Endothelial cell of umbilical vein (primary cell): ENCODE results near the gene WDR31. TPM values are rescaled to one million over a fixed set of nuclear protein-coding genes. Genes with fewer than 3 reads are reported as not detected.

Experiments
- BruUV-seq: library from RNA; stranded (reverse); fragments of 400-500 nt; replicated peaks from 2 replicates; lab custom pipeline; 2021; lab: Mats Ljungman, UMichigan
- CTCF ChIA-PET: fragments of 300-600, 350-600 bp; sonication (Branson Sonifier 250); formaldehyde crosslinking; loops from one replicate; lab custom pipeline; 2021; ENCODE audit warnings: antibody characterized with exemption, inconsistent platforms; lab: Charles Lee
- POLR2A ChIA-PET: fragments of 300-600, 350-600 bp; sonication (Branson Sonifier 250); formaldehyde crosslinking; loops from one replicate; lab custom pipeline; 2021; ENCODE audit warnings: antibody characterized with exemption, inconsistent platforms; lab: Charles Lee
- DNase-seq: peaks from one replicate; pipeline ENCODE4 v3.0.0-alpha.2; 2011; ENCODE audit warnings: low read depth, low spot score
- FAIRE-seq: peaks from 2 replicates; lab custom pipeline; 2011; peaks lifted over from hg19 to GRCh38; lab: Jason Lieb, UNC
- H2AFZ ChIP-seq: 2 replicates; pipeline ENCODE4 v1.6.0; 2012; ENCODE audit warnings: low read depth, low read length, control low read depth, inconsistent platforms
- H3K27ac ChIP-seq: 2 replicates; pipeline ENCODE4 v1.5.1; 2011; ENCODE audit warnings: low read depth, mild to moderate bottlenecking, control low read depth, low read length, moderate library complexity; ENCODE audit not compliant: insufficient read depth
- H3K27me3 ChIP-seq, 2 experiments: 2 replicates each; pipeline versions ENCODE4 v1.6.0 to v1.6.1; 2011; ENCODE audit warnings: low read length in 2 of 2, mixed read lengths in 1 of 2; ENCODE audit not compliant: control insufficient read depth in 2 of 2, insufficient read depth in 2 of 2
- H3K36me3 ChIP-seq, 2 experiments: 2 replicates in 1 of 2; 3 replicates in 1 of 2; pipeline ENCODE4 v1.5.1; 2011; ENCODE audit warnings: low read length in 2 of 2, mild to moderate bottlenecking in 1 of 2, moderate library complexity in 1 of 2; ENCODE audit not compliant: control insufficient read depth in 2 of 2, insufficient read depth in 2 of 2; ENCODE audit errors: extremely low read depth in 1 of 2
- H3K4me1 ChIP-seq: 3 replicates; pipeline ENCODE4 v1.5.1; 2011; ENCODE audit warnings: mild to moderate bottlenecking, low read length; ENCODE audit not compliant: control insufficient read depth, insufficient read depth; ENCODE audit errors: extremely low read depth
- H3K4me2 ChIP-seq: 2 replicates; pipeline ENCODE4 v1.6.1; 2011; ENCODE audit warnings: low read length, control low read depth, mixed read lengths; ENCODE audit not compliant: insufficient read depth
- H3K4me3 ChIP-seq, 3 experiments: fragments of 200-600 bp in 1 of 3; sonication (generic), shearing (Covaris generic) in 1 of 3; replicated peaks in 1 of 3; 2 replicates each; pipeline ENCODE4 v1.5.1; 2011 to 2016; ENCODE audit warnings: control low read depth in 3 of 3, low read length in 3 of 3, mild to moderate bottlenecking in 2 of 3, inconsistent platforms in 1 of 3, low read depth in 1 of 3, moderate library complexity in 1 of 3; ENCODE audit not compliant: insufficient read depth in 1 of 3
- H3K79me2 ChIP-seq: 2 replicates; pipeline ENCODE4 v1.6.0; 2012; ENCODE audit warnings: low read length, inconsistent platforms; ENCODE audit not compliant: control insufficient read depth, insufficient read depth
- H3K9ac ChIP-seq: replicated peaks from 2 replicates; pipeline ENCODE3; 2011; ENCODE audit warnings: low read length, control low read depth; ENCODE audit not compliant: insufficient read depth; ENCODE audit errors: extremely low read depth
- H3K9me1 ChIP-seq: replicated peaks from 3 replicates; pipeline ENCODE4 v1.6.0; 2011; ENCODE audit warnings: mild to moderate bottlenecking, low read length; ENCODE audit not compliant: control insufficient read depth, insufficient read depth; ENCODE audit errors: extremely low read depth
- H3K9me3 ChIP-seq: replicated peaks from 2 replicates; pipeline ENCODE4 v1.5.1; 2012; ENCODE audit warnings: low read length, inconsistent platforms; ENCODE audit not compliant: control insufficient read depth, insufficient read depth
- H4K20me1 ChIP-seq: replicated peaks from 2 replicates; pipeline ENCODE3; 2011; ENCODE audit warnings: mild to moderate bottlenecking, low read length; ENCODE audit not compliant: control insufficient read depth, insufficient read depth; ENCODE audit errors: extremely low read depth
- CTCF ChIP-seq, 2 donors: IDR thresholded peaks; 1 replicate in 1 of 2; 2 replicates in 1 of 2; pipeline ENCODE4 v1.5.1; 2011; ENCODE audit warnings: low read length in 2 of 2, mild to moderate bottlenecking in 2 of 2, moderate library complexity in 2 of 2, control low read depth in 1 of 2, inconsistent platforms in 1 of 2, low read depth in 1 of 2; ENCODE audit not compliant: insufficient read depth in 1 of 2; ENCODE audit errors: extremely low read depth in 1 of 2
- EZH2 ChIP-seq: IDR thresholded peaks from 2 replicates; pipeline ENCODE4 v1.6.1; 2012; ENCODE audit warnings: borderline replicate concordance, low read depth, mild to moderate bottlenecking, moderate library complexity, low read length, inconsistent platforms; ENCODE audit not compliant: severe bottlenecking
- FOS ChIP-seq: IDR thresholded peaks from 2 replicates; pipeline ENCODE4 v1.6.1; 2011; ENCODE audit warnings: mild to moderate bottlenecking, low read length, moderate library complexity, borderline replicate concordance; ENCODE audit not compliant: insufficient read depth
- GATA2 ChIP-seq: IDR thresholded peaks from 2 replicates; pipeline ENCODE4 v1.7.0; 2011; ENCODE audit warnings: low read depth, mild to moderate bottlenecking, moderate library complexity, mixed read lengths, low read length; ENCODE audit not compliant: insufficient read length, insufficient read depth
- JUN ChIP-seq: IDR thresholded peaks from 2 replicates; pipeline ENCODE4 v1.6.1; 2011; ENCODE audit warnings: borderline replicate concordance, low read depth; ENCODE audit not compliant: insufficient read length, insufficient read depth
- MYC ChIP-seq: IDR thresholded peaks from one replicate; pipeline ENCODE4 v1.6.1; 2011; ENCODE audit warnings: mild to moderate bottlenecking, low read depth, low read length
- POLR2A ChIP-seq: IDR thresholded peaks from 2 replicates; pipeline ENCODE4 v1.6.1; 2012; ENCODE audit warnings: low read depth, mild to moderate bottlenecking, control low read depth, low read length
- POLR2AphosphoS5 ChIP-seq: IDR thresholded peaks from 2 replicates; pipeline ENCODE4 v1.6.1; 2012; ENCODE audit warnings: low read depth, mild to moderate bottlenecking, control low read depth, low read length, moderate library complexity; ENCODE audit not compliant: insufficient read depth
- dilution Hi-C: fragments of 300-500 bp; cut with MboI; formaldehyde crosslinking; loops from one replicate; pipeline ENCODE4 v1.15.0; 2019; ENCODE audit warnings: low sequenced_read_pairs; ENCODE audit not compliant: extremely low pct_ligation_motif_present
- intact Hi-C: fragments of 100-400 bp; cut with micrococcal nuclease; formaldehyde crosslinking; loops from one replicate; pipeline ENCODE4 v1.10.0; 2022
- polyA plus RNA-seq, 4 experiments: library from polyadenylated mRNA; depleted of rRNA in 3 of 4; stranded (reverse) in 3 of 4; unstranded in 1 of 4; fragments of >200 nt; gene quantifications; 2 replicates each; pipeline versions ENCODE4 v1.2.1 to v1.2.3, GENCODE V29; 2011 to 2012; ENCODE audit warnings: missing spikeins in 1 of 4
- total RNA-seq: library from RNA; stranded (reverse); gene quantifications from 2 replicates; pipeline ENCODE4 v1.2.3, GENCODE V29; 2021

Gene WDR31
- total and polyA plus RNA-seq, 2 donors (not counting 3 experiments of a cell fraction or from before 2014, with no cell fraction given), result 0.22 to 1.00 TPM

GRCh38 chr9:113337714-113338113 lies 2.4 kb downstream of the WDR31 start:
- intact Hi-C loops, result no loop called here
- TF ChIP-seq CTCF (IDR thresholded peaks at IDR 0.05; ENCODE audit: extremely low read depth in 1 of 2, insufficient read depth in 1 of 2, low read depth in 1 of 2, low read length in 2 of 2) (no peak), EZH2 (no peak), GATA2 (no peak), POLR2AphosphoS5 (no peak), MYC (no peak), FOS (no peak), JUN (no peak), POLR2A (no peak)

More at GRCh38 chr9:113337714-113338113, 2.4 kb downstream of the WDR31 start:
- DNase-seq (no peak), FAIRE-seq (no peak)
- H3K4me2 ChIP-seq, result no peak overlapping the region
- BruUV-seq, result no TSS peak
- no peaks in the 10 kb centered on the region for H3K9me3 ChIP-seq
- dilution Hi-C loops, result no loop called here
- peaks cover 8% of the 10 kb centered on the region for H3K4me1 ChIP-seq
- no peaks in the 10 kb centered on the region for H3K36me3 ChIP-seq
- ChIA-PET CTCF (no interaction called here), POLR2A (interaction anchor here (0.6 kb wide), 1 partner anchor 69 kb away, joined by 3 read pairs; no protein-coding TSS in a partner anchor)
- no peak overlapping the region for H3K4me3 ChIP-seq
- H3K9ac ChIP-seq, result no peak overlapping the region
- peaks cover 0 to 5% of the 10 kb centered on the region in 2 experiments for H3K27me3 ChIP-seq
- no peak overlapping the region for H3K27ac ChIP-seq
- H2AFZ ChIP-seq, result no peak overlapping the region
- H4K20me1 ChIP-seq, result no peaks in the 10 kb centered on the region
- no peaks in the 10 kb centered on the region for H3K9me1 ChIP-seq
- H3K79me2 ChIP-seq, result no peaks in the 10 kb centered on the region
